Measurements from ENCODE around the gene MAD2L2. TPM values are rescaled to one million over a fixed set of nuclear protein-coding genes. Genes with fewer than 3 reads are reported as not detected.

MAD2L2 gene
- total RNA-seq, 1 experiment from 2014 or later, result 93.8 TPM

DNA sequence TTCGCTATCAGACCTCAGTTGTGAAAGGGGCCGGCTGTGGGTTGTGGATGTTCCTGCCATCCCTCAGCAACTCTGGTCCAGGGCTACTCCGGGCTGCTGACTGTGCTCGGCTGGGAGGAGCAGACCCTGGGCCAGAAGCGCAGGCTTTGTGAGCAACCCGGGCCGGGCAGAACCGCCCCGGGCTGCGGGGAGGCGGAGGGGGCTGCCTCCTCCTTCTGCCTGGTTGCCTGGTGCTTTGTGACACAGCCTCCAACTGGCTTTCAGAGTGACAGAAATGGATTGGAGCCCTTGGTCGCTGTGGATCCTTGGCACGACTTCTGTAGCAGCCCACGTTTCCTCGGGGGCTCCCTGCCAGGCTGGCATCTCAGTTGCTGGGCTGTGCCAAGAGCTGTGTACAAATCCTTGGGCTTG, 20.6 kb upstream of the MAD2L2 start:
- Histone ChIP-seq H4K20me1 (ENCODE audit: insufficient read depth) (no peaks in the 10 kb centered on the region), H3K27me3 (ENCODE audit: insufficient read depth, low read length) (no peaks in the 10 kb centered on the region), H3K4me2 (ENCODE audit: low read length) (no peak overlapping the region), H3K9ac (ENCODE audit: low read length) (no peak overlapping the region), H3K36me3 (ENCODE audit: control insufficient read depth in 1 of 2, insufficient read depth in 2 of 2, low read length in 2 of 2) (no peaks in the 10 kb centered on the region), H3K9me2 (ENCODE audit: insufficient read depth) (no peaks in the 10 kb centered on the region), H3K79me2 (ENCODE audit: insufficient read depth, low read length) (no peaks in the 10 kb centered on the region), H3K27ac (ENCODE audit: low read depth, low read length) (no peak overlapping the region), H3K9me3 (ENCODE audit: control insufficient read depth in 1 of 2, insufficient read depth in 1 of 2, low read depth in 1 of 2, low read length in 2 of 2) (no peaks in the 10 kb centered on the region), H3K4me1 (ENCODE audit: control insufficient read depth in 1 of 2, insufficient read depth in 2 of 2, low read length in 2 of 2) (no peaks in the 10 kb centered on the region), H2AFZ (ENCODE audit: low read depth, low read length, poor library complexity, severe bottlenecking) (no peak overlapping the region), H3K4me3 (replicated peaks in 1 of 2; ENCODE audit: low read depth in 1 of 2, low read length in 2 of 2) (no peak overlapping the region)
- intact Hi-C loops (cut with micrococcal nuclease), result no loop called here
- ChIA-PET POLR2A (no interaction called here), CTCF (no interaction called here), RAD21 (ENCODE audit: low non-redundant PET in 1 of 2, low total read pairs in 2 of 2, uncharacterized antibody in 2 of 2, unreplicated experiment in 2 of 2) (no interaction called here)
- BruUV-seq (replicated peaks), result no TSS peak
- no peak for TF ChIP-seq EGR1 (IDR thresholded peaks at IDR 0.05; ENCODE audit: low read depth)
- TF ChIP-seq SP1 (IDR thresholded peaks at IDR 0.05; ENCODE audit: low read depth), result no peak
- TF ChIP-seq EZH2 (IDR thresholded peaks at IDR 0.05), result no peak
- TF ChIP-seq POLR2AphosphoS5 (IDR thresholded peaks at IDR 0.05; ENCODE audit: low read depth, low read length), result no peak
- no peak for TF ChIP-seq SRF (IDR thresholded peaks at IDR 0.05; ENCODE audit: low read depth)
- TF ChIP-seq CTCF (IDR thresholded peaks at IDR 0.05 in 2 of 3, conservative IDR thresholded peaks at IDR 0.05 in 1 of 3; ENCODE audit: borderline replicate concordance in 1 of 3, insufficient read depth in 1 of 3, low read depth in 2 of 3, low read length in 2 of 3), result no peak
- no peak for TF ChIP-seq ZFX (IDR thresholded peaks at IDR 0.05)
- TF ChIP-seq, protein P1, sequence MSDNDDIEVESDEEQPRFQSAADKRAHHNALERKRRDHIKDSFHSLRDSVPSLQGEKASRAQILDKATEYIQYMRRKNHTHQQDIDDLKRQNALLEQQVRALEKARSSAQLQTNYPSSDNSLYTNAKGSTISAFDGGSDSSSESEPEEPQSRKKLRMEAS (IDR thresholded peaks at IDR 0.05), result no peak
- no peak for TF ChIP-seq REST (IDR thresholded peaks at IDR 0.05; ENCODE audit: low read depth)
- TF ChIP-seq JUND (IDR thresholded peaks at IDR 0.05), result no peak
- no peak for TF ChIP-seq RAD21 (IDR thresholded peaks at IDR 0.05; ENCODE audit: low read depth)
- no peak for TF ChIP-seq TCF7L2 (IDR thresholded peaks at IDR 0.05; ENCODE audit: borderline replicate concordance, extremely low read depth, insufficient read depth, insufficient read length)
- ATAC-seq (no peak), DNase-seq (ENCODE audit: low read depth, low spot score) (no peak)

Data from HCT116 (cell line).